ENCODE data around the gene TNNT2. TPM values are rescaled to one million over a fixed set of nuclear protein-coding genes. Genes with fewer than 3 reads are reported as not detected.

TNNT2 gene
- 0.34 TPM in 1 of 5 replicates, not detected in the others for total RNA-seq (2022; extraction: Qiagen RNA extraction; ENCODE audit: low read depth)

GRCh38 chr1:201377611-201378092 lies at the start of gene TNNT2:
Gene TNNT2 (minus strand): TSS chr1:201377680. CDS start chr1:201373254, 4,426 bp downstream.

GRCh38 chr1:201399018-201399351 lies 21.5 kb upstream of the TNNT2 start, which contains the start of gene LAD1:
Gene LAD1 (minus strand): TSS chr1:201399324. CDS start chr1:201399306, 18 bp downstream.

Other genes starting within 250 kb of the TNNT2 start
- 61.7 to 89.1 TPM (median 84.3 TPM) in 5 replicates for gene TMEM9, start 223.2 kb downstream of the TNNT2 start, total RNA-seq (2022; extraction: Qiagen RNA extraction; ENCODE audit: low read depth)
- 0.32 to 1.4 TPM (median 0.82 TPM) in 5 replicates for gene IGFN1, start 186.9 kb downstream of the TNNT2 start, total RNA-seq (2022; extraction: Qiagen RNA extraction; ENCODE audit: low read depth)
- gene PKP1, start 94.2 kb downstream of the TNNT2 start, total RNA-seq (2022; extraction: Qiagen RNA extraction; ENCODE audit: low read depth): 0.04 TPM in 1 of 5 replicates, not detected in the others
- gene LAD1, start 21.6 kb upstream of the TNNT2 start, total RNA-seq (2022; extraction: Qiagen RNA extraction; ENCODE audit: low read depth): 0.75 to 1.1 TPM (median 0.96 TPM) in 5 replicates
- gene TNNI1, start 44.0 kb upstream of the TNNT2 start, total RNA-seq (2022; extraction: Qiagen RNA extraction; ENCODE audit: low read depth): not detected in 5 replicates
- gene PHLDA3, start 91.5 kb upstream of the TNNT2 start, total RNA-seq (2022; extraction: Qiagen RNA extraction; ENCODE audit: low read depth): 60.4 to 170 TPM (median 155 TPM) in 5 replicates
- gene CSRP1, start 129.4 kb upstream of the TNNT2 start, total RNA-seq (2022; extraction: Qiagen RNA extraction; ENCODE audit: low read depth): 391 to 501 TPM (median 402 TPM) in 5 replicates
- gene NAV1, start 161.4 kb upstream of the TNNT2 start, total RNA-seq (2022; extraction: Qiagen RNA extraction; ENCODE audit: low read depth): 5.1 to 13.7 TPM (median 9.1 TPM) in 5 replicates